ENCODE measurements around the gene TRAPPC12.

The TRAPPC12 gene

GRCh38 chr2:3409627-3410170, 30.2 kb downstream of the TRAPPC12 start:
- DNase-seq: no peak

GRCh38 chr2:3411103-3411502, 31.6 kb downstream of the TRAPPC12 start:
- no peak for DNase-seq

GRCh38 chr2:3413697-3414096, 34.2 kb downstream of the TRAPPC12 start:
- DNase-seq: no peak

GRCh38 chr2:3414133-3414860, 34.8 kb downstream of the TRAPPC12 start:
- no peak for DNase-seq

- no peak for DNase-seq
These were observed 39.4 kb downstream of the TRAPPC12 start for GRCh38 chr2:3418766-3419404.

GRCh38 chr2:3420076-3420768, 40.7 kb downstream of the TRAPPC12 start:
- DNase-seq: no peak

GRCh38 chr2:3420769-3421397, 41.4 kb downstream of the TRAPPC12 start:
- no peak for DNase-seq

- DNase-seq: no peak
These were observed 42.1 kb downstream of the TRAPPC12 start for GRCh38 chr2:3421580-3421979.

GRCh38 chr2:3422161-3422779, 42.8 kb downstream of the TRAPPC12 start:
- no peak for DNase-seq

- no peak for DNase-seq
These were observed 44.1 kb downstream of the TRAPPC12 start for GRCh38 chr2:3423492-3424170.

GRCh38 chr2:3424171-3424795, 44.8 kb downstream of the TRAPPC12 start:
- DNase-seq: no peak

GRCh38 chr2:3426615-3427014, 47.1 kb downstream of the TRAPPC12 start:
- DNase-seq: no peak

- DNase-seq: no peak
These were observed 47.8 kb downstream of the TRAPPC12 start for GRCh38 chr2:3427272-3427671.

GRCh38 chr2:3428577-3428976, 49.1 kb downstream of the TRAPPC12 start:
- DNase-seq: no peak

GRCh38 chr2:3429066-3429610, 49.6 kb downstream of the TRAPPC12 start:
- DNase-seq: no peak

GRCh38 chr2:3430172-3430571, 50.7 kb downstream of the TRAPPC12 start:
- no peak for DNase-seq

GRCh38 chr2:3430740-3431490, 51.4 kb downstream of the TRAPPC12 start:
- DNase-seq: no peak

GRCh38 chr2:3432067-3432466, 52.6 kb downstream of the TRAPPC12 start:
- no peak for DNase-seq

GRCh38 chr2:3432693-3433338, 53.3 kb downstream of the TRAPPC12 start:
- DNase-seq: no peak

- no peak for DNase-seq
These were observed 53.8 kb downstream of the TRAPPC12 start for GRCh38 chr2:3433339-3433699.

Measured in DMS 273 treated with DMSO at 0.1 percent for 48 hours (cell line).